K562 (cell line): ENCODE results near the gene NOTCH1. TPM values are rescaled to one million over a fixed set of nuclear protein-coding genes. Genes with fewer than 3 reads are reported as not detected.
A peak's percentile ranks its signal among the peaks of the same experiment; 100 is the strongest.

Experiments
- BCLAF1 ChIP-seq, 2 experiments: fragments of 450-650 bp in 1 of 2; IDR thresholded peaks; 2 replicates each; pipeline ENCODE4 v1.6.1; 2011 to 2017; ENCODE audit warnings: low read depth in 2 of 2, antibody characterized with exemption in 1 of 2, borderline replicate concordance in 1 of 2, low read length in 1 of 2, mild to moderate bottlenecking in 1 of 2, mixed read lengths in 1 of 2; ENCODE audit not compliant: control insufficient read depth in 1 of 2
- E2F1 ChIP-seq: sonication (generic); formaldehyde crosslinking; IDR thresholded peaks from 2 replicates; pipeline ENCODE4 v1.8.1; 2023; ENCODE audit warnings: mild to moderate bottlenecking, missing genetic modification reagents, moderate library complexity
- GATAD2B ChIP-seq: fragments of 450-650 bp; IDR thresholded peaks from 2 replicates; pipeline ENCODE4 v1.6.1; 2017; ENCODE audit warnings: mild to moderate bottlenecking, borderline replicate concordance
- L3MBTL2 ChIP-seq: fragments of 450-650 bp; IDR thresholded peaks from 2 replicates; pipeline ENCODE4 v1.6.1; 2016; ENCODE audit warnings: mild to moderate bottlenecking, moderate library complexity
- LCOR ChIP-seq: sonication (generic); formaldehyde crosslinking; IDR thresholded peaks from 2 replicates; pipeline ENCODE4 v1.8.0; 2022; ENCODE audit warnings: mild to moderate bottlenecking, missing genetic modification reagents
- MIER1 ChIP-seq: fragments of 450-650 bp; IDR thresholded peaks from 2 replicates; pipeline ENCODE4 v1.6.1; 2016; ENCODE audit warnings: antibody characterized with exemption, mild to moderate bottlenecking, low read depth
- NFE2L1 ChIP-seq: fragments of 450-650 bp; IDR thresholded peaks from 2 replicates; pipeline ENCODE4 v1.6.1; 2016; ENCODE audit warnings: missing genetic modification characterization, low read depth, mild to moderate bottlenecking, missing compliant biosample characterization, moderate library complexity, borderline replicate concordance
- NKRF ChIP-seq: fragments of 450-650 bp; IDR thresholded peaks from 2 replicates; pipeline ENCODE4 v1.6.1; 2016; ENCODE audit warnings: borderline replicate concordance
- PPARD ChIP-seq: fragments of 250-450 bp; sonication (Bioruptor Pico); IDR thresholded peaks from 2 replicates; pipeline ENCODE4 v1.8.0; 2022; ENCODE audit warnings: inconsistent platforms, mild to moderate bottlenecking, moderate library complexity
- SAFB ChIP-seq: fragments of 200-400 bp; formaldehyde crosslinking; IDR thresholded peaks from 2 replicates; pipeline ENCODE4 v1.6.1; 2017; ENCODE audit warnings: low read depth, low read length, borderline replicate concordance
- STAT5A ChIP-seq: IDR thresholded peaks from 2 replicates; pipeline ENCODE4 v1.6.1; 2012; ENCODE audit warnings: low read length, inconsistent platforms, borderline replicate concordance
- THRA ChIP-seq: fragments of 450-650 bp; IDR thresholded peaks from 2 replicates; pipeline ENCODE4 v1.6.1; 2017; ENCODE audit warnings: mild to moderate bottlenecking, moderate library complexity
- ZBTB33 ChIP-seq: sonication (generic); formaldehyde crosslinking; IDR thresholded peaks from 2 replicates; pipeline ENCODE4 v1.8.1; 2023; ENCODE audit warnings: mild to moderate bottlenecking, missing genetic modification reagents
- ZNF3 ChIP-seq: fragments of 250-450 bp; sonication (Bioruptor Pico); IDR thresholded peaks from 2 replicates; pipeline ENCODE4 v1.5.0; 2021; ENCODE audit warnings: mild to moderate bottlenecking, moderate library complexity
- ZNF431 ChIP-seq: sonication (generic); formaldehyde crosslinking; IDR thresholded peaks from 2 replicates; pipeline ENCODE4 v1.8.0; 2022; ENCODE audit warnings: mild to moderate bottlenecking, missing genetic modification reagents
- polyA plus RNA-seq, 8 experiments: library from polyadenylated mRNA; depleted of rRNA in 4 of 8; stranded (reverse) in 5 of 8; unstranded in 3 of 8; fragments of >200 nt; fragmentation: Nextera tagmentation in 2 of 8; fragmentation: Illumina TruSeq in 1 of 8; extraction: Ambion mirVana in 2 of 8; extraction: Trizol in 1 of 8; gene quantifications; 2 replicates each; pipeline versions ENCODE4 v1.2.1 to v1.2.3, GENCODE V29; 2011 to 2014; ENCODE audit warnings: inconsistent platforms in 1 of 8, missing spikeins in 1 of 8
- total RNA-seq, 7 experiments: library from RNA; depleted of rRNA in 6 of 7; stranded (reverse); fragments of >200 nt in 6 of 7; fragmentation: Illumina TruSeq in 2 of 7; extraction: Trizol in 2 of 7; gene quantifications; 2 replicates each; pipeline versions ENCODE4 v1.2.1 to v1.2.3, GENCODE V29; 2011 to 2021; ENCODE audit warnings: low replicate concordance in 1 of 7

The NOTCH1 gene
- total and polyA plus RNA-seq, 9 of the 15 experiments (the other 6 are each of a cell fraction or from before 2014, with no cell fraction given), result 0.03 to 31.4 (median 2.3) TPM

GRCh38 chr9:136483589-136484152, 62.2 kb downstream of the NOTCH1 start (continued):
- TF ChIP-seq L3MBTL2 (peak; percentile 96), NFE2L1 (tag) (no peak), SAFB (0 out of 2 replicates have a peak, but pooled peaks have one; percentile 10), NKRF (peak; percentile 72; the same call in 1 of the 2 replicates), STAT5A (no peak), PPARD (no peak), ZBTB33 (CRISPR knock-in tag) (no peak; the same call in 1 of the 2 replicates), GATAD2B (peak; percentile 39; the same call in 1 of the 2 replicates), LCOR (0 out of 2 replicates have a peak, but pooled peaks have one; percentile 38), E2F1 (CRISPR knock-in tag) (no peak), MIER1 (no peak), BCLAF1 (IDR thresholded peaks at IDR 0.05; ENCODE audit: borderline replicate concordance in 1 of 2, control insufficient read depth in 1 of 2, low read depth in 2 of 2, low read length in 1 of 2) (no peak), THRA (no peak), ZNF431 (CRISPR knock-in tag) (peak; percentile 30; the same call in 1 of the 2 replicates), ZNF3 (CRISPR knock-in tag) (no peak)
